Lung microvascular endothelial cell (primary cell): Measurements from ENCODE around the gene PPM1H. TPM values are rescaled to one million over a fixed set of nuclear protein-coding genes. Genes with fewer than 3 reads are reported as not detected.
"Not testable (repeated sequence)": the region's sequence is repeated elsewhere in the genome, so short reads cannot be mapped to it uniquely, and the experiment has no call there.

ENCODE experiments used
- DNase-seq, 2 donors: peaks; one replicate each; pipeline versions ENCODE4 v3.0.0 to v3.0.0-alpha.2; 2010; ENCODE audit warnings: low read depth in 2 of 2
- total RNA-seq: library from RNA; depleted of rRNA; stranded (reverse); fragments of >200 nt; gene quantifications from 2 replicates; pipeline ENCODE4 v1.2.1, GENCODE V29; 2014

The PPM1H gene
- total RNA-seq, 1 donor from 2014 or later = 0.40 TPM

- DNase-seq = no peak
These were observed 94.1 kb downstream of the PPM1H start for GRCh38 chr12:62840806-62841205.

- DNase-seq = no peak
These were observed 94.9 kb downstream of the PPM1H start for GRCh38 chr12:62839869-62840660.

- DNase-seq = peak; percentile 16 to 56
These were observed 99.9 kb downstream of the PPM1H start for GRCh38 chr12:62834971-62835547.

- DNase-seq = no peak
These were observed 100.5 kb downstream of the PPM1H start for GRCh38 chr12:62834406-62834805.

GRCh38 chr12:62833634-62834033, 101.3 kb downstream of the PPM1H start:
- no peak for DNase-seq

- DNase-seq = no peak
These were observed 102.4 kb downstream of the PPM1H start for GRCh38 chr12:62832558-62832957.

GRCh38 chr12:62832027-62832426, 102.9 kb downstream of the PPM1H start:
- DNase-seq = no peak

- DNase-seq = no peak
These were observed 107.1 kb downstream of the PPM1H start for GRCh38 chr12:62827855-62828254.

GRCh38 chr12:62827042-62827441, 107.9 kb downstream of the PPM1H start:
- DNase-seq = no peak

GRCh38 chr12:62817556-62818271, 117.2 kb downstream of the PPM1H start:
- peak in 1 of 2 donors; percentile 58 for DNase-seq

- no peak for DNase-seq
These were observed 120.7 kb downstream of the PPM1H start for GRCh38 chr12:62814243-62814642.

- DNase-seq = peak; percentile 80 to 82
These were observed 121.7 kb downstream of the PPM1H start for GRCh38 chr12:62813031-62813829.

GRCh38 chr12:62811481-62811880, 123.5 kb downstream of the PPM1H start:
- DNase-seq = not testable (repeated sequence)

- no peak for DNase-seq
These were observed 126.6 kb downstream of the PPM1H start for GRCh38 chr12:62808166-62808879.

- no peak for DNase-seq
These were observed 128.1 kb downstream of the PPM1H start for GRCh38 chr12:62806893-62807292.

- DNase-seq = no peak
These were observed 128.6 kb downstream of the PPM1H start for GRCh38 chr12:62806244-62806836.

GRCh38 chr12:62805517-62805916, 129.4 kb downstream of the PPM1H start:
- no peak for DNase-seq

GRCh38 chr12:62803756-62804155, 131.2 kb downstream of the PPM1H start:
- no peak for DNase-seq

GRCh38 chr12:62802984-62803383, 132.0 kb downstream of the PPM1H start:
- DNase-seq = no peak

- DNase-seq = no peak
These were observed 132.6 kb downstream of the PPM1H start for GRCh38 chr12:62802321-62802720.

GRCh38 chr12:62801796-62802195, 133.2 kb downstream of the PPM1H start:
- no peak for DNase-seq
